IgD-negative memory B cell (primary cell): Measurements from ENCODE around the gene VAMP4. TPM values are rescaled to one million over a fixed set of nuclear protein-coding genes. Genes with fewer than 3 reads are reported as not detected.
"Not testable (repeated sequence)": the region's sequence is repeated elsewhere in the genome, so short reads cannot be mapped to it uniquely, and the experiment has no call there.

Experiments
- H3K27ac Mint-ChIP-seq, 3 donors: one replicate each; pipeline ENCODE4 v1.8.0; 2020 to 2022; ENCODE audit warnings: mild to moderate bottlenecking in 3 of 3, mixed read lengths in 3 of 3, moderate library complexity in 1 of 3
- H3K27me3 Mint-ChIP-seq: one replicate; pipeline ENCODE4 v1.8.0; 2021; ENCODE audit warnings: mixed read lengths
- H3K36me3 Mint-ChIP-seq: one replicate; pipeline ENCODE4 v1.8.0; 2020; ENCODE audit warnings: mild to moderate bottlenecking, mixed read lengths
- H3K4me1 Mint-ChIP-seq, 3 donors: one replicate each; pipeline ENCODE4 v1.8.0; 2020 to 2022; ENCODE audit warnings: mixed read lengths in 3 of 3, mild to moderate bottlenecking in 1 of 3
- H3K4me3 Mint-ChIP-seq, 4 donors: one replicate each; pipeline ENCODE4 v1.8.0; 2020 to 2022; ENCODE audit warnings: mild to moderate bottlenecking in 4 of 4, mixed read lengths in 4 of 4, moderate library complexity in 3 of 4
- H3K9me3 Mint-ChIP-seq, 3 donors: one replicate each; pipeline ENCODE4 v1.8.0; 2020 to 2021; ENCODE audit warnings: mixed read lengths in 3 of 3, mild to moderate bottlenecking in 1 of 3
- polyA plus RNA-seq: library from polyadenylated mRNA; unstranded; fragments of 300-500 nt; fragmentation: Illumina TruSeq; gene quantifications from one replicate; pipeline ENCODE4 v1.2.3, GENCODE V29; 2021

Gene VAMP4
- polyA plus RNA-seq, 1 donor from 2014 or later, result 19.5 TPM

DNA sequence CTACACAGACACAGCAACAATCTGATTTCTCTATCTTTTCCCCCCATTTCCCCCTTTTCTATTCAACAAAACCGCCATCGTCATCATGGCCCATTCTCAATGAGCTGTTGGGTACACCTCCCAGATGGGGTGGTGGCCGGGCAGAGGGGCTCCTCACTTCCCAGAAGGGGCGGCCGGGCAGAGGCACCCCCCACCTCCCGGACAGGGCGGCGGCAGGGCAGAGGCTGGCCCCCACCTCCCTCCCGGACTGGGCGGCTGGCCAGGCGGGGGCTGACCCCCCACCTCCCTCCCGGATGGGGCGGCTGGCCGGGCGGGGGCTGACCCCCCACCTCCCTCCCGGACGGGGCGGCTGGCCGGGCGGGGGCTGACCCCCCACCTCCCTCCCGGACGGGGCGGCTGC lies 48.3 kb downstream of the VAMP4 start:
- H3K4me3 Mint-ChIP-seq, H3K27me3 Mint-ChIP-seq, H3K36me3 Mint-ChIP-seq, H3K27ac Mint-ChIP-seq, H3K4me1 Mint-ChIP-seq: not testable (repeated sequence)
- H3K9me3 Mint-ChIP-seq, result peaks cover 0 to 13% (median 10%) of the 10 kb centered on the region in 3 donors

DNA sequence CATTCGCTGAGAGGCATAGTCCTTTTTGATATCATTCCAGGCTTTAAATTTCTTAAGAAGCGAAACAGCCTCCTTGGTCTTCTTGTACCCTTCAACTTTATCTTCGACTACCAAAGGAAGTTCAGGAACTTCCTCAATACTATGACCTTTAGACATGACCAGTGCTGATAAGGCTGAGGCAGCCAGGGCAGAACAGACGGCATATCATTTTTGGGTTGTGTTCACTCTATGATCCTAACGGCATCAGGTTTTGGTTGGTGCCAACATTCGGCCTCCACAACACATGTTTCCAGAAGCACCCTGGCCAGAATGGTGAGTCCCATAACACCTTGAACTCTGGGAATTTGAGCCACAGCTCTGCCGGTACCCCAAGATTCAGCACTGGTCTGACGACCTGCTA lies 58.0 kb downstream of the VAMP4 start:
- H3K9me3 Mint-ChIP-seq, result peaks cover 0 to 9% (median 3%) of the 10 kb centered on the region in 3 donors
- H3K4me3 Mint-ChIP-seq, result no peak overlapping the region
- H3K27ac Mint-ChIP-seq, result no peak overlapping the region
- peaks cover 2% of the 10 kb centered on the region for H3K36me3 Mint-ChIP-seq
- no peaks in the 10 kb centered on the region for H3K4me1 Mint-ChIP-seq
- peaks cover 2% of the 10 kb centered on the region for H3K27me3 Mint-ChIP-seq

DNA sequence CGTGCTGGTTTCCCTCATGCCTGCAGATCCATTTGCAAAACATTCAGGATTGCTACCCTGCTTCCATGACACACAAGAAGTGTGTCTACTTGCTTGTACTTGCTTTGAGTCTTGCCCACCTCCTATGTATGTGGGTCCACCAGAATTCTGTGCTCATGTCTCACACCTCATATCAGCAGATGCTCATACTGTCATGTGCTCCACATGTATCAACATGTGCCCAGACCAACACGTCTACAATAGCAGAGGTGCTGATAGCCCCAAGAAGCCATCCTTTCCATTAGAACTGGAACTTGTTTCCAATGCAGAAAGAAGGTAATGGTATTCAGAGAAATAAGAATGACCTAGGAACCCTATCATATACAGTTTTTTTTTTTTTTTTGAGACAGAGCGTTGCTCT lies 61.5 kb downstream of the VAMP4 start:
- H3K36me3 Mint-ChIP-seq, result peaks cover 2% of the 10 kb centered on the region
- H3K4me1 Mint-ChIP-seq, result no peaks in the 10 kb centered on the region
- peaks cover 9% of the 10 kb centered on the region for H3K27me3 Mint-ChIP-seq
- no peak overlapping the region for H3K4me3 Mint-ChIP-seq
- no peak overlapping the region for H3K27ac Mint-ChIP-seq
- H3K9me3 Mint-ChIP-seq, result peaks cover 0 to 5% (median 3%) of the 10 kb centered on the region in 3 donors

DNA sequence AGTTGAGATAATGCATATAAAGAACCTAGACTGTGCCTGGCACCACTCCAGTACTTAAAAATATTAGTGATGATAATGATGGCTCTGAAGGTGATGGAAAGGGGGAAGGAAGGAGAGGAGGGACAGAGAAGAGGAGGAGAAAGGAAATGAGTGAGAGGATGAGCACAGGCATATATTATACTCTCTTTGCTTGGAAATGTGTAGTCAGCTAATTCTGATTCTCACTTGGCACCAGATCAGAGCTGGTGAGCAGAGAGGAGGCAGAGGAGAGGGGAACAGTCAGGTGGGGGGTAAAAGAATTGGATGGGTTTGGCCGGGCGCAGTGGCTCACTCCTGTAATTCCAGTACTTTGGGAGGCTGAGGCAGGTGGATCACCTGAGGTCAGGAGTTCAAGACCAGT lies 65.0 kb downstream of the VAMP4 start:
- peaks cover 0 to 2% (median 1%) of the 10 kb centered on the region in 3 donors for H3K9me3 Mint-ChIP-seq
- no peak overlapping the region for H3K4me3 Mint-ChIP-seq
- peaks cover 2% of the 10 kb centered on the region for H3K36me3 Mint-ChIP-seq
- peaks cover 0 to 2% (median 0%) of the 10 kb centered on the region in 3 donors for H3K4me1 Mint-ChIP-seq
- peaks cover 7% of the 10 kb centered on the region for H3K27me3 Mint-ChIP-seq
- no peak overlapping the region for H3K27ac Mint-ChIP-seq

DNA sequence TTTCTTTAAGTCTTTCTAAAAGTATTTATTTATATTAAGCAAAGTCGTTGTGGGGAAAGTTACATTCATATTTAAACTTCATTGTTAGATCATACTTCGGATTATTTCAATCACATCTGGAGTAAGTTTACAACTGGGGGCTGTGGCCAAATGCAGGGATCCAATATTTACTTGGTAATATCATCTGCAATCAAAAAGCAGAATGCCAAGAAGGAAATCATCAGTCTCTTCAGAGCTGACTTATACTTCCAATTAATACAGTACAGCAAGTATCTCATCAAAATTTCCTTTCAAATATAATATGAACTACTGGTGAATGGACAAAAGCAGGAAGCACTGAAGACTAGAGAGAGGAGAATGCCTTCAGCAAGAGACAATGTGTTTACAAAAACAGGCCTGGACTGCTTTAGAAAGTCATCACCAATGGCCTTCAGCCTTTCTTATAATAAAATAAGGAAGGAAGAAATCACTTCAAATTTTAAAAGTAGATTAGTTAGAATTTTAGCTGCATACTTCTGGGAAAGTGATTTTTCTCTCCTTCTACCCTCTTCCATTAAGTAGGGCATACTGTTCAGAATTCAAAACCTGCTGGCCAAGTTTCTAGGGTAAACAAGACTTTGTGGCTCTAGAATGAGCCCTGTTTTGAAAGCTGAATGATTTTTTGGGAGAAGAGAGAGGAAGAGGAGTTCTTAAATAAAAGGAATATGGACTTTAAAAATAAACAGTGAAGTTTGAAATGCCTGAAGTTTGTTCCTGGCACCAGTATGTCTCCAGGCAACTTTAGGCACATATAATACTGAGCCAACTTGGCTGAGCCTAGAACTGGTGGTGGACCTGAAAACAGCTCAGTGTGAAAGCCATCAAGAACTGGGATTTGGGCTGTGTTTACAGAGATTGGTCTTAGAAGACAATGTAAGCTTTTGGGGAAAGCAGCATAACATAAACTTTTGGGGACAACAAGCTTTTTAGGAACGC lies 67.1 kb downstream of the VAMP4 start:
- peaks cover 2% of the 10 kb centered on the region for H3K36me3 Mint-ChIP-seq
- H3K9me3 Mint-ChIP-seq, result peaks cover 0 to 2% (median 1%) of the 10 kb centered on the region in 3 donors
- peaks cover 0 to 2% (median 0%) of the 10 kb centered on the region in 3 donors for H3K4me1 Mint-ChIP-seq
- peaks cover 7% of the 10 kb centered on the region for H3K27me3 Mint-ChIP-seq
- no peak overlapping the region for H3K27ac Mint-ChIP-seq
- H3K4me3 Mint-ChIP-seq, result no peak overlapping the region

DNA sequence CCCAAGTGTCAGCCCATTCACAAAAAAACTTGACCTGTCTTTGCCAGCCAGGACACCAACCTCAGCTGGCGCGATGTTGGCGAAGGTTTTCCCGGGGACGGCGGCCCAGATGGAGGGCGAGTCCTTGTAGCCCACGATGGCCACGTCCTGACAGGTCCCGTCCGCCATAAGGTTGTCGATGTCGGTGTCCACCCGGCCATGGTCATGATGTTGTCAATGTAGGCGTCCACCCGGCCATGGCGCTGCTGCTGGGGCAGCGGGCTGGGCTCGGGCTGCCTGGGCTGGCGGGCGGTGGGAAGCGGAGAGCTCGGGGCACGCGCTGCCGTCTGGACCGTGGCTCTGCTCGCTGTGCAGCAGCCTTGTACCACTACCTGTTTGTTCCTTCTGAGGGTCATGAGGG lies 71.1 kb downstream of the VAMP4 start:
- H3K27me3 Mint-ChIP-seq, result no peaks in the 10 kb centered on the region
- H3K36me3 Mint-ChIP-seq, result no peaks in the 10 kb centered on the region
- H3K4me3 Mint-ChIP-seq, result no peak overlapping the region
- peaks cover 0 to 1% (median 0%) of the 10 kb centered on the region in 3 donors for H3K9me3 Mint-ChIP-seq
- no peak overlapping the region for H3K27ac Mint-ChIP-seq
- peaks cover 0 to 2% (median 0%) of the 10 kb centered on the region in 3 donors for H3K4me1 Mint-ChIP-seq

DNA sequence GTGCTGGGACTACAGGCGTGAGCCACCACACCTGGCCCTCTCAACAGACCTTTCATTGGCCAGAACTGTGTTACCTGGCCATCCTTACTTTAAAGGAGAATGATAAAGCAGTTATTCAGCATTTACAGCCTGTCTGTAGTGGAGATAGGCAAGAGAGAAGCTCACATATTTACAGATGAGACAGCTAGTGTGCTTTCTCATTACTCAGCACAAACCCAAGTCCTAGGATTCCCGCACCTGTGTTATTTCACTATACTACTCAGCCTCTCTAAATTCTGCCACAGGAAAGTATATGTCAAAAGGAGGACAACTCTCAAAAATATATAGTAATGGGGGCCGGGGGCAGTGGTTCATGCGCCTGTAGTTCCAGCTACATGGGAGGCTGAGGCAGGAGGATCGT lies 73.5 kb downstream of the VAMP4 start:
- no peaks in the 10 kb centered on the region for H3K36me3 Mint-ChIP-seq

DNA sequence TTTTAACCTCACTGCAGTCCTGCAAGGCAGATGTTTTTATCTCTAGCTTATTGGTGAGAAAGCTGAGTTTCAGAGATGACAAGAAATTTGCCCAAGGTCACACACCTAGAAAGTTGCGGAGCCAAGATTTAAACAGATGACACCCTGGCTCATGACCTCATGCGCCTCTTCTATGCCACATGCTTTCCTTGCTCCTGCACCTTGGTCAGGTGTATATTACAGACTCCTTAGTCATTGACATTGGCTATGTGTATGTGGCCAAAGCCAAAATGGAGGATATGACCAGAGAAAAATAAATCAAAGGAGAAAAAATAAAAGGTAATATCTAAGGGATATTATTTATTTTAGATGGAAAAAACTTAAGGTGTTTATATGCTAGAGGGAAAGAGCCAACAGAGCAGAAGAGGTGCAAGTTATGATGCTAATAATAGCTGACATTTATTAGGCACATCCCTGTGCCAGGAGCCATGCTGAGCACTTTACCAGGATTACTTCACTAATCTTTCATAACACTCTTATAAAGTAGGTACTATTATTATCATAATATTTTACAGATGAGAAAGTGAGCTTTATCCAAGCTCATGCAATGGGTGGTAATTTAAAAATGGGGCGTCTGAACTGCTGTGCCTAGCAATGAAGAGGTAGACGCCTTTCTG lies 75.6 kb downstream of the VAMP4 start:
- H3K27ac Mint-ChIP-seq, result no peak overlapping the region
- H3K4me3 Mint-ChIP-seq, result no peak overlapping the region
- H3K9me3 Mint-ChIP-seq, result no peaks in the 10 kb centered on the region
- H3K4me1 Mint-ChIP-seq, result no peaks in the 10 kb centered on the region
- H3K36me3 Mint-ChIP-seq, result no peaks in the 10 kb centered on the region
- H3K27me3 Mint-ChIP-seq, result peaks cover 4% of the 10 kb centered on the region

More for the DNA sequence above, 73.5 kb downstream of the VAMP4 start:
- no peak overlapping the region for H3K4me3 Mint-ChIP-seq
- no peaks in the 10 kb centered on the region for H3K4me1 Mint-ChIP-seq
- peak overlapping the region in 1 of 3 donors; percentile 63 for H3K27ac Mint-ChIP-seq
- peaks cover 0 to 1% (median 0%) of the 10 kb centered on the region in 3 donors for H3K9me3 Mint-ChIP-seq
- H3K27me3 Mint-ChIP-seq, result peaks cover 3% of the 10 kb centered on the region

DNA sequence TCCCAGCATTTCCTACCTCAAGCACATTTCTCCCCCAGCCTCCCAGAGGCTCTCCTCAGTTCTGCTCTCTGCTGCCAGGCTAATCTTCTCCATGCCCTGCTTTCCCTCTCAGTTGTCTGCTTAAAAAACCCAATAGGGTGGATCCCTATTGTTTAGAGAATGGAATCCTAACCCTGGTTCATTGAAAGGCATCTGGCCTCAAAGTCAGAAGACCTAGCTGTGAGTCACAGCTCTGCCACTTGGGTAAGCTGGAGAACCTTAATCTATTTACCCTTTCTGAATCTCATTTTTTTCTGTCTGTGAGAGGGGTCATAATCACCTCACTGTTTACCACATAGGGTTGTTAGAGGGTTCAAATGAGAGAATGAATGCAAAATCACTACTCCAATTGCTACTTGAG lies 76.9 kb downstream of the VAMP4 start:
- peaks cover 0 to 3% (median 0%) of the 10 kb centered on the region in 3 donors for H3K9me3 Mint-ChIP-seq
- no peak overlapping the region for H3K27ac Mint-ChIP-seq
- no peaks in the 10 kb centered on the region for H3K4me1 Mint-ChIP-seq

DNA sequence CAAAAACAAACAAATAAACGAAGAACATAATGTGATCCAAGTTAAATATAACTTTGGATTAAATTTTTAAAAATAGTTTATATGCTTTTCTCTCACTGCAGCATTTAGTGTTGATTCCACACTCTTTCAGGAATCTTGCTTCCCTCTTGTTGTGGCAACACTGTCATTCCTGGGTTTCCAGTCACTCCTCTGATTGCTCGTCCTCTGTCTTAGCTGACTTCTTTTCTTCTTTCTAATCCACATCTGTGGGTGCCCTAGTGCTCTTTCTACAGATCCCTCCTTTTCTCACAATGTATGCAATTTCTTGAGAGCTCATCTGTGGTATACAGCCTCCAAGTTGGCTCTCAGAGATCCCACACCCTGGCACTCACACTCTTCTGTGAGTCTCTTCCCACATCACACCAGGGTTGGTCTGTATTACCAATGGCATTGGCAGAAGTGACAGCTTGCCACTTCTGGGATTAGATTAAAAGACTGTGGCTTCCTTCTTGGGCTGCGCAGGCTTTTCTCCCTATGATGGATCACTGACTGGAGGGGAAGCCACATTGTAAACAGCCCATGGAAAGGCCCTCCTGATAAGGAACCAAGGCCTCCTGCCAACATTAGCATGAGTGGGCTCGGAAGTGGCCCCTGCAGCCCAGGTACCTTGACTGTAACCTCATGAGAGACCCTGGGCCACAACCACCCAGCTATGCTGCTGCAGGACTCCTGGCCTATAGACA lies 77.8 kb downstream of the VAMP4 start:
- H3K36me3 Mint-ChIP-seq, result no peaks in the 10 kb centered on the region
- peaks cover 0 to 3% (median 0%) of the 10 kb centered on the region in 3 donors for H3K9me3 Mint-ChIP-seq
- H3K4me1 Mint-ChIP-seq, result no peaks in the 10 kb centered on the region
- H3K27me3 Mint-ChIP-seq, result peaks cover 4% of the 10 kb centered on the region
- no peak overlapping the region for H3K27ac Mint-ChIP-seq
- no peak overlapping the region for H3K4me3 Mint-ChIP-seq

More for the DNA sequence above, 76.9 kb downstream of the VAMP4 start:
- Mint-ChIP-seq H3K36me3 (no peaks in the 10 kb centered on the region), H3K4me3 (no peak overlapping the region), H3K27me3 (peaks cover 4% of the 10 kb centered on the region)

DNA sequence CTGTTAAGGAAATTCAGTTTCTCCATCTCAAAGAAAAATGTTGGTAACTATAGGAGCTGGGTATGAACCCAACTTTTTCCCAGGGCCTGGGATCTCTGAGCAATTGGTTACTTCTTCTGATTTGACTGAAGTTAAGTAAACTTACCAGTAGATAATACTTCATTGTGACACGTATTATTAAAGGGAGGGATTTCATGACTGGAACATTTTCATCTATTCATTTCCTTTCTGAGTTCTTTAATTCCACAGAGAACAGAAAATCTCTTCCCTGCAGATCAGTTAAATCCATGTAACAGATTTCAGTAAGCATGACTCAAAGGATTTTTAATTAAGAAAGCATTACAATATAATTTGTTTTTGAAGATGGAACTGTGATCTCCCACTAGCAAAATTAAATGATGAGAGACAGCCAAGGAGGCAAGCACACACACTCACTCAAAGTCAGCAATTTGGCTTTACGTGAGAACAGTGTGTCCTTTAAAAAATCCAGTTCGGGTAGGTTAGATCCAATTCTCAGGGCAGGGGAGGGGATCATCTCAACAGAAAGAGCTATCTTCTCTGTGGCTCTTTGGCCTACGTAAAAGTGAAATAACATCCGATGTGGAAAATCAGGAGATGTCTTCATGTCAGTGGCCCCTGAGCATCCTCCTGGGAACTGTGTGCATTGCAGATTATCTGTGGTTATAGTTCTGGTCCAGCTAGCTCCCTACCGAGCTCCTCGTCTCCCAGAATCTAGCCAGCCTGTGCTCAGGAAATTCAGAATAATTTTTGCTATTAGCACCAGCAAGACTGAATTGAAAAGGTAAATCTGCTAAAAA lies 78.6 kb downstream of the VAMP4 start:
- no peaks in the 10 kb centered on the region for H3K36me3 Mint-ChIP-seq
- H3K27me3 Mint-ChIP-seq, result peaks cover 4% of the 10 kb centered on the region
- no peak overlapping the region for H3K27ac Mint-ChIP-seq
- H3K9me3 Mint-ChIP-seq, result peaks cover 0 to 3% (median 0%) of the 10 kb centered on the region in 3 donors
- H3K4me1 Mint-ChIP-seq, result no peaks in the 10 kb centered on the region
- H3K4me3 Mint-ChIP-seq, result no peak overlapping the region

DNA sequence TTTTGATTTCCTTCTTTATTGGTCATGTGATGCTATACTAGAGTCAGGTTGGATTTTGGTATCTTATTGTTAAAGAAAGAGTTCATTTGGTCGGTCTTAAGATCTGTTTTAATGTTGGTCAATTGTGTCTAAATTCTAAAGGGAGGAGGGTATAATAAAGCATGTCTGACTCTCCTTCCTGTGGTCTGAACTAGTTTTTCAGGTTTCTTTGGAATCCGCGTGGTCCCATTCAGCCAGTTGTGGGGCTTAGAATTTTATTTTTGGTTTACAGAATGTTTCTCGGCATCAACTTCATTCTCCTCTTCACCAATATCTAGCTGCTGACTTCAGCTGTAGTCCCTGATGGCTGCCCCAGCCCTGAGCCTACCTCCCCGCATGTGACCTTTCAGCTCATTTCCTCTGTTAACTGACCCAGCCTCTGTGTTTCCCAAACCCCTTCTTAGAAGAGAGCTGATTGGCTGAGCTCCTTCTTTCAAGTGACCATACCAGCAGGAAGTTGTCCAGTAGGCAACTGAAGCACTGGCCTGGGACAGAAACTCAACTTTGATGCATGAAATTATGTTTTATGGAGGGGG lies 80.7 kb downstream of the VAMP4 start:
- Mint-ChIP-seq H3K9me3 (peaks cover 0 to 3% (median 0%) of the 10 kb centered on the region in 3 donors), H3K4me1 (no peaks in the 10 kb centered on the region), H3K36me3 (no peaks in the 10 kb centered on the region), H3K4me3 (no peak overlapping the region), H3K27ac (peak overlapping the region in 1 of 3 donors; percentile 26), H3K27me3 (peaks cover 4% of the 10 kb centered on the region)

DNA sequence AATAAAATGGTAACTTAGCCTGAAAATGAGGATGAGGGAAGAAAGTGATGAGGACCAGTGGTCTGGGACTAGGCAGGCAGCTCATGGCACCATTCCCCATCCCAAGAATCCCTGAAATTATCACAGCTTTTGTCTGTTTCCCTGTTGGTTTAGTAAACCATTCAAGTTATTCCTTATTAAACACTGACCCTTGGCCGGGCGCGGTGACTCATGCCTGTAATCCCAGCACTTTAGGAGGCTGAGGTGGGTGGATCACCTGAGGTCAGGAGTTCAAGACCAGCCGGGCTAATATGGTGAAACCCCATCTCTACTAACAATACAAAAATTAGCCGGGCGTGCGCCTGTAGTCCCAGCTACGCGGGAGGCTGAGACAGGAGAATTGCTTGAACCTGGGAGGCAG lies 85.7 kb downstream of the VAMP4 start:
- H3K4me1 Mint-ChIP-seq, H3K27ac Mint-ChIP-seq, H3K9me3 Mint-ChIP-seq, H3K36me3 Mint-ChIP-seq: not testable (repeated sequence)
- peak overlapping the region in 1 of 4 donors; percentile 83 for H3K4me3 Mint-ChIP-seq
- H3K27me3 Mint-ChIP-seq, result peaks cover 30% of the 10 kb centered on the region

DNA sequence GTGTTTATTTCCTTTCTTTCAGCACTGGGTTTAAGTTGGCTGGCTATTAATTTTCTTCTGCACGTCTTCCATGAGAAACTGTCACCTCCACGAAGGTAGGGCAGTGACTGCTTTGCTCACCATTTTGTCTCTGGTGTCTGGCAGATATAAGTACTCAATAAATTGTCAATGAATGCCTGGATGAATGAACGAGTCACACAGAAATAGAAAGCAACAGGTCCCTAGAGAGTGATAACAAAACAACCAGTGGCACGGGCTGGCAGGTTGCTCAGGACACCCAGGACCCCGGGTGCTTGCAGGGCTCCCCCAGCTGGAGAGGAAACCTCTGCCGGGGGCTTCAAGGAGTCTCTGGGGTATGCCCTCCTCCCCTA lies 86.1 kb downstream of the VAMP4 start:
- peaks cover 0 to 9% (median 4%) of the 10 kb centered on the region in 3 donors for H3K4me1 Mint-ChIP-seq
- H3K27ac Mint-ChIP-seq, result no peak overlapping the region
- H3K4me3 Mint-ChIP-seq, result peak overlapping the region in 1 of 4 donors; percentile 83
- no peaks in the 10 kb centered on the region for H3K36me3 Mint-ChIP-seq
- H3K9me3 Mint-ChIP-seq, result peaks cover 0 to 3% (median 0%) of the 10 kb centered on the region in 3 donors
- peaks cover 30% of the 10 kb centered on the region for H3K27me3 Mint-ChIP-seq
